Omental fat pad (tissue), 4 donors: ENCODE data around the gene PDE3A. TPM values are rescaled to one million over a fixed set of nuclear protein-coding genes. Genes with fewer than 3 reads are reported as not detected.

ENCODE experiments used
- ATAC-seq: fragments of 150-250 bp; one replicate; pipeline ENCODE4 v1.9.1; 2016; ENCODE audit warnings: mild to moderate bottlenecking, moderate library complexity; ENCODE audit not compliant: low FRiP score
- DNase-seq: peaks from one replicate; pipeline ENCODE4 v3.0.0-alpha.2; 2019; ENCODE audit warnings: low spot score
- CTCF ChIP-seq, 3 donors: fragments of 450-650 bp; IDR thresholded peaks; one replicate each; pipeline ENCODE4 v1.5.1; 2016 to 2017; ENCODE audit warnings: antibody characterized with exemption in 3 of 3, mild to moderate bottlenecking in 3 of 3, moderate library complexity in 2 of 3
- total RNA-seq, 4 donors: library from RNA; depleted of rRNA; stranded (reverse); fragments of >200 nt; gene quantifications; one replicate each; pipeline ENCODE4 v1.1.0, GENCODE V29; 2016

The PDE3A gene
- total RNA-seq, 4 donors from 2014 or later: 10.9 to 18.6 (median 13.7) TPM

- ATAC-seq (no peak), DNase-seq (no peak)
- no peak for TF ChIP-seq CTCF (IDR thresholded peaks at IDR 0.05)
These were observed 263.4 kb downstream of the PDE3A start for GRCh38 chr12:20631711-20632110.

- TF ChIP-seq CTCF (IDR thresholded peaks at IDR 0.05): no peak
- ATAC-seq (no peak), DNase-seq (no peak)
These were observed 272.8 kb downstream of the PDE3A start for GRCh38 chr12:20641106-20641505.

- no peak for DNase-seq
- TF ChIP-seq CTCF (IDR thresholded peaks at IDR 0.05): no peak
- no peak for ATAC-seq
These were observed 275.5 kb downstream of the PDE3A start for GRCh38 chr12:20643822-20644221.

GRCh38 chr12:20646239-20646827, 278.0 kb downstream of the PDE3A start:
- no peak for ATAC-seq
- no peak for DNase-seq
- TF ChIP-seq CTCF (IDR thresholded peaks at IDR 0.05): no peak

GRCh38 chr12:20653871-20654270, 285.5 kb downstream of the PDE3A start:
- ATAC-seq (no peak), DNase-seq (no peak)
- TF ChIP-seq CTCF (IDR thresholded peaks at IDR 0.05): no peak

GRCh38 chr12:20656600-20656999, 288.3 kb downstream of the PDE3A start:
- no peak for TF ChIP-seq CTCF (IDR thresholded peaks at IDR 0.05)
- no peak for DNase-seq
- ATAC-seq: no peak

- DNase-seq (no peak), ATAC-seq (no peak)
- no peak for TF ChIP-seq CTCF (IDR thresholded peaks at IDR 0.05)
These were observed 289.2 kb downstream of the PDE3A start for GRCh38 chr12:20657496-20657895.
